Fibroblast of peridontal ligament (primary cell): ENCODE measurements around the gene FKBP2.

Experiments used
- DNase-seq: peaks from one replicate; pipeline ENCODE4 v3.0.0-alpha.2; 2010; ENCODE audit errors: extremely low read depth

Gene FKBP2

DNA sequence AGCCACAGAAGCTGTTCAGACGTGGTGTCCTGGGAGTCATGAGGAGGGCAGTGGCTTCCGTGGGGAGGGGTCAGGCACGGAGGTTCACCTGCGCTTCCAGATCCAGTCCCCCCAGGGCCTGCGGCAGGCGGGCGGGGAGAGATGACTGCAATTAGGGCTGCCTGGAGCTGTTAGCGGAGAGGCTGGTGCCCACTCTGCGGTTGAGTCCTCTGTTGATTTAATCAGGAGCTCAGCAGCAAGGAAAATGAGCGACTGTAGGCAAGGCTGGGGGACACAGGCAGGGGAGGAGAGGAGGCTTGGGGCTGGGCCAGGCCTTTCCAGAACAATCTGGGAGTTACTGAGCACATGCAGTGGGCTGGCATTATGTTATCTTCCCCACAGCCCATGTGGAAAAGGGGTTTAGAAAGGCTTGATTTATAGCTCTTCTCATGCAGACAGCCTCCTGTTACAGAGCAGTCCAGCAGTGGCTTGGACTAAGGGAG, 23.5 kb downstream of the FKBP2 start:
- no peak for DNase-seq

DNA sequence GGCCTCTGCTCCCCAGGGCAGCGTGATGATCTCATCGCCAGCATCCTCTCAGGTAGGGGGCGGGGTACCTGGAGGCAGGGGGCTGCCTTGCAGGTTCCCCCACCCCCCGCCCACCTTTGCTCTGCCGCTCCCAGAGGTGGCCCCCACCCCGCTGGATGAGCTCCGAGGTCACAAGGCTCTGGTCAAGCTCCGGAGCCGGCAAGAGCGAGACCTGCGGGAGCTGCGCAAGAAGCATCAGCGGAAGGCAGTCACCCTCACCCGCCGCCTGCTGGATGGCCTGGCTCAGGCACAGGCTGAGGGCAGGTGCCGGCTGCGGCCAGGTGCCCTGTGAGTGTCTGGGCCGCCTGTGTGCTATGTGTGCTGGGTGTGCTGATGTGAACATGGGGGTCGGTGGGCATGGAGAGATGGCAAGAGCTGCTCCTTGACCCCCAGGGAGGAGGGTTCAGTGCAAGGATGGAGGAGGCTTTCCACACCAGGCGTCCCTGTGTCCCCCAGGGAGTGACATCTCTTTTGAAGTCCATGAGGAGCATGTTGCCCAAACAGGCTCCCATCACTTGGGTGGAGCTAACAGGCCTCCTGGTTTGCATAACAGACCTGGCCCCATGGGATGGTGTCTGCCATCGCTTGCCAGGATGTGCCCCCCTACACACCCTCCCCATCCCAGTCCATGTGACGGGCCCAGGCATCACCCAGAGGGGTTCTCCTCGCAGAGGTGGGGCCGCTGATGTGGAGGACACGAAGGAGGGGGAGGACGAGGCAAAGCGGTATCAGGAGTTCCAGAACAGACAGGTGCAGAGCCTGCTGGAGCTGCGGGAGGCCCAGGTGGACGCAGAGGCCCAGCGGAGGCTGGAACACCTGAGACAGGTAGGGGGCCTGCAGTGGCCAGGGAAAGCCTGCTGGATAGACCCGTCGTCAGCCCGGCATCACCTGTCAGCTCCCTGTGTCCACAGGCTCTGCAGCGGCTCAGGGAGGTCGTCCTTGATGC, 24.6 kb downstream of the FKBP2 start:
- DNase-seq, result no peak

DNA sequence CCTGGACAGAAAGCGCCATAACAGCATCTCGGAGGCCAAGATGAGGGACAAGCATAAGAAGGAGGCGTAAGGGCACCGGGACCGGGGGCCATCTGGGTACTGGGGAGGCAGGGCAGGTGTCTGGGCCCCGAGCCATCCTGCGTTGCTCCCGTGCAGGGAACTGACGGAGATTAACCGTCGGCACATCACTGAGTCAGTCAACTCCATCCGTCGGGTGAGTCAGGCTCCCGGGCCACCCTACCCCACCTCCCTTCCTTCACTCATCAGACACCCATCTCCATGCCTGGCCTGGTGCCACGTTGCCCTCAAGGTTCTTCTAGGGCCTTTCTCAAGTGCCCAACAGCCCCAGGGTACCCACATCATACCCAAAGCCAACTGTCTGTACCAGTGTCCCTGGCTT, 25.4 kb downstream of the FKBP2 start:
- DNase-seq, result no peak

DNA sequence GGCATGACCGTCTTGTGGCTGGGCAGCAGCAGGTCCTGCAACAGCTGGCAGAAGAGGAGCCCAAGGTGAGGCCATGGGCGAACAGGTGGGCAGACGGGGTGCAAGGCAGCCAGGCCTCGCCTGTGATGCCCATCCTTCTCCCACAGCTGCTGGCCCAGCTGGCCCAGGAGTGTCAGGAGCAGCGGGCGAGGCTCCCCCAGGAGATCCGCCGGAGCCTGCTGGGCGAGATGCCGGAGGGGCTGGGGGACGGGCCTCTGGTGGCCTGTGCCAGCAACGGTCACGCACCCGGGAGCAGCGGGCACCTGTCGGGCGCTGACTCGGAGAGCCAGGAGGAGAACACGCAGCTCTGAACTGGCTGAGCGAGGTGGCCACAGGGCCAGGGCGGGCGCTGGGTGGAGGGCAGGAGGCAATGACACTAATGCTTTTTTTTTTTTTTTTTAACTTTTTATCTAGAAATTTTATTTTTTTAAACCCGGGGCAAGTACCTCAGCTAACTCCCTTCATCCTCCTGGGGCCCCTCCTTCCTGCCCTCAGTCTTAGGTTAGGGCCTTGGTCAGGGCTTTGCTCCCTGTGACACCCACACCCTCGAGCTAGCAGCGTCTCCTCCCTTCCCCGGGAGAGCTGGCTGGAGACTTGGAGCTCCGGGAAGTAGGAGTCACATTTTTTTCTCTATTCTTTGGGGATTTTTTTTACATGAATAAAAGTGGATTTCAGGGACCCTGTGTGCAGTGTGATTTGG, 26.5 kb downstream of the FKBP2 start:
- no peak for DNase-seq

DNA sequence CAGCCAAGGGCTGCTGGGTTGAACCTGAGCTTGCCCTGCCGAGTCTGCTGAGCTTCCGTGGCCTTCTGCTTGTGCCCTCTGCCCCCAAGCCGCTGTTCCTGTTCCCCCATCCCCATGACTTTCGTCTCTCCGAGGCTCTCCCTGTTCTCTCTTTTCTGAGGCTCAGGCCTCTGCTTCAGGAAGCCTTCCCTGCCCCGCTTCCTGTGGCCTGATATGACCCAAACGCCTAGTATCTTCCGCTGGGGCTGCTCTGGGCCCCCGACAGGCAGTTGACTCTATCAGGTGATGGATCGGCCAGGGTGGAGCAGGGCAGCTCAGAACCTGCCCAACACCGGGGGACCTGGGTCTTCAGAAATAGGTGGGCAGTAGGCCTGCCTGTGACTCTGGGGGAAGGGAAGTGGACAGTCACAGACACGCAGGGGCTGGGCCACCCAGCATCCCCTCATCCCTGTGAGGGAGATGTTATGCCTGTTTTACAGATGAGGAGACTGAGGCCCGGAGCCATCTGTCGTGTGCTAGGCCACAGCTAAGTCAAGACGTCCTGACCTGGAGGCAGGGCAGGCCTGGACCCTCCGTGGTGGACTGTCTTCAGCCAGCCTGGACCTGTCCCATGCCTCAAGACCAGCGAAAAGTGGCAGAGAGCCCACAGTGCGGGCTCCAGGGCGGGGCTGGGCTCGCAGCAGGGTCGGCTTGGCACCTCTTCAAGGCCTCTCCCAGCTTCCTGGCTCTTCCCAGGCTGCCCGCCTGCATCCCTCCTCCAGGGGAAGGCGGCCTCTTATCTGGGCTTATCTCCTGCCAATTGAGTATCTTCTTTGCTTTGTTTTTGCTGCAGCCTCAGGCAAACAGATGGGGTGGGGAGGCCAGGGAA, 27.4 kb downstream of the FKBP2 start:
- peak; percentile 41 for DNase-seq

DNA sequence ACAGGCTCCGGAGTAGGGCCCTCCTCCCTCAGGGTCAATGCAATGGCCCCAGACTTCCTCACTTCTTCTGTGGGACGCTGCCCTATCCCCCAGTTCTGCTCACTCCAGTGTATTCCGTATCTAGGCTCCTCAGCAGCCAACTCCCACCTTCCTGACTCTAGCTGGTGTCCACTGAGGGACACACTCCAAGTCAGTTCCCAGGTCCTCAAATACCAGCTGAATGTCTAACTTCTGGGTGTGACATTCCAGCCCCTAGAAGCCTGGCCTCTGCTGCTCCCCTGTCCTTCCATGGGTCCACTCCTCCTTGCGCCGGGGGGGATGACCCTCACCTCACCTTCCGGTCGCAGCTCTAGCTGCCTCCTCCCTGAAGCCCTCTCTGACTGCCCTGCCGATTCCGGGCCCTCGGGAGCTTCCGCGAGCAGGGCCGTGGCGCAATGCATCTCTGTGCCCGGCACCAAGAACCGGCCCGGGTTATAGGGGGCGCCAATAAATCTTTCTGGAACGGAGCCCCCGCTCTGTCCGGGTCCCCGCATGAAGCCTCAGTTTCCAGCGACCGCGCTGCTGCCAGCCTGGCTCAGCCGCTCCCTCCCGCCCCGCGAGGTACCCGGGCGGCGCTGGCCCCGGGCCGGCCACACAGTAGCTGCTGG, 28.1 kb downstream of the FKBP2 start:
- DNase-seq, result peak; percentile 31

DNA sequence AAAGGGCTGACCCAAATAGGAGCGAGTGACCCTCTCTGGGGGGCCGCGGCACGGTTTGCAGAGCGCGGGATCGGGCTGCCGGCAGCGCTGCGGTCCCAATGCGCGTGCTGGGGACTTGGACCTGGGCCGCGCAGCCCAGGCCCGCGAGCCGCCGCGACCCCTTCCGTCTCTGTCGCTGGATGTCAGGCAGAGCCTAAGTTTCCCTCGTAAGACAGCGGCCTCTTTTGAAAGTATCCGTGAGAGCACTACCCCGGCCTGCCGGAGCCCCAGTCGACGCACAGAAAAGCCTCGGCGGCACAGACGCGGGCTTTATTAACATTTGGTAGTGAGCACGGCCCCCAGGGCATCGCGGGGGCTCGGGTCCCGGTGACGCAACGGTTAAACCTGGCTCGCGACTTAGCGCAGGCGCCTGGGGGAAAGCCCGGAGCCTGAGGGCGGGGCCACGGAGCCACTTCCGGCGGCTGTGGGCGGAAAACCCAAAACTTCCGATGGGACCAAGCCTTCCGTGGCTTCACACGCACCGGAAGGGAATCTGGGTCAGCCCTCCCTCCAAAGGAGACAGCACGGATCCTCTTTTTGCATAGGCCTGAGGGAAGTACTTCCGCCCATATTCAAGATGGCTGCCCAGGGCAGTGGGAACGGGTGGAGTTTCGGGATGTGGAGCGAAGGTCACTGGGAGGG, 28.8 kb downstream of the FKBP2 start:
- peak; percentile 100 for DNase-seq

DNA sequence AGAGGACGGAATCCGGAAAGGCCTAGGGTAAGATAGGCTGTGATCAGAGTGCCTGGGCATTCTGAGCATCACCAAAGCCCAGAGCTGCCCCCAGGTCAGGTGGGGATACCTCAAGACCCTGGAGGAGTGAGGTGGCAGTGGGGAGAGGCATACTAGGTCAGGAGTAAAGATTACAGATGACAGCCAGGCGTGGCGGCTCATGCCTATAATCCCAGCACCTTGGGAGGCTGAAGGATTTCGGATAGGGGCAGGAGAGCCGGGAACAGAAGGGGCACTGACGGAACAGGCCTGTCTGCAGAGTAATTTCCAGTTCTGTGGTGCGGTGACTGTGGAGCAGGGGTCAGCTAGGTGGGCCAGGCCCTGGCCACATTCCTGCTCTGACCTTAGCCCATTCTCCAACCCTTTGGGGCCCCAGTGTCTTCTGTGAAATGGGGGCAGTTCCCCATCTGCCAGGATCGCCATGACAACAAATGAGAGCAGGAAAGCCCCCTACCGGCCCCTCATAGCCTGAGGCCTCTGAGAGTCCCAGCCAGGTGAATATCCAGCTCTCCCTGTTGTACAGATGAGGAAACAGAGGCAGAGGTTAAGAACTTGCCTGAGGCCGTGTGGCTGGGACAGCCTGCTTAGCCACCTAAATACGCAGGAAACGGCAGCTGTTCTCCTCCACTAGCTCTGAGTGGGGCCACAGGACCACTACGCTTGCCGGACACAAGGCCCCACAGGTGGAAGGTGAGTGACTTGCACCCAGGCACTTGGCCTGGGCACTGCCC, 34.3 kb downstream of the FKBP2 start:
- DNase-seq, result no peak

DNA sequence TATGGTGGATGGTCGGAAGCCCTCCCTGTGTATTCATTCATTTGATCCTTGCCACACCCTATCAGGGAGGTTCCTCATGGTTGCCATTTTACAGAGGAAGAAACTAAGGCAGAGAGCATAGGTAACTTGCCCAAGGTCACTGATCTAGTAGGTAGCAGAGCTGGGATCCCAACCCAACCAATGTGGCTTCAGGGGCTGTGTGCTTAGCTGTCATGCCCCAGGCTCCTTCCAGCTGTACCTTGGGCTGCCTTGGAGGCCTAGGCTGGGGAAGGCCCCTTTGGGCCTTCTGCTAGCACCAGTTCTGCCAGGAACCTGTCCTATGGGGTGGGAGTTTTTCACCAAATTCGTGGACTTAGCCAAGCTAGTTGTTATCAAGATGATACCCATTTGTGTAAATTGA, 34.9 kb downstream of the FKBP2 start:
- DNase-seq, result no peak

DNA sequence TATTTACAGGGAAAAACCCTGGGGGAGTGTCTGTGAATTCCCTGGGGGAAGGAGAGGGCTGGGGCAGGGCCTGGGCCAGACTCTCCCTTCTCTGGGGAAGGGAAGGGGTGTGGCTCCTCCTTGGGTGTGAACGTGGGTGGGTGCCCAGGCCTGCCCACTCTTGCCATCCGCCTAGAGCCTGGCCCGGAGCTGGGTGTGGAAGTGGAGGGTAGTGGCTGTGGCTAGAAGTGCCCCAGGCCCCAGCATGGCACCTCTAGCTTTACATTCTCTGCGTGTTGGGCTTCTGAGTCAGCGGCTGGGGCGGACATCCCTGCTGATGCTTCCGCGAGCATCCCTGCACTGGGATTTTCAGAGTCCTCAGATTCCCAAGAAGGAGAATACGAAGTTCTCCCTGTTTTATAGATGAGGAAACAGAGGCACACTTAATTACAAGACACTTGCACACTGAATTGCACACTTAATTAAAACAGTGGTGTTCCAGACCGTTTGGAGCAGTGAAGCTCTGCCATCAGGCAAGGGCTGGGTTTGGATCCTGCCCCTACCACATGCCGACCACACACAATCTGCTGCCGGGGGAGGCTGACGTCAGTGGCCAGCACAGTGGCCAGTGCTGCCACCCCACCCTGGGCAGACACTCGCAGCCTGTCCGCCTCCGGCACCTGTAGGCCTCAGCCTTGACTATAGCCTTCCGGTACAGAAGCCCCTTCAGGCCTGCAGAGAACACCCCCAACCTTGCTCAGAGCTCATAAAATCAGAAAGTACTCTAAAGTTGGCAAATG, 35.9 kb downstream of the FKBP2 start:
- DNase-seq, result no peak

DNA sequence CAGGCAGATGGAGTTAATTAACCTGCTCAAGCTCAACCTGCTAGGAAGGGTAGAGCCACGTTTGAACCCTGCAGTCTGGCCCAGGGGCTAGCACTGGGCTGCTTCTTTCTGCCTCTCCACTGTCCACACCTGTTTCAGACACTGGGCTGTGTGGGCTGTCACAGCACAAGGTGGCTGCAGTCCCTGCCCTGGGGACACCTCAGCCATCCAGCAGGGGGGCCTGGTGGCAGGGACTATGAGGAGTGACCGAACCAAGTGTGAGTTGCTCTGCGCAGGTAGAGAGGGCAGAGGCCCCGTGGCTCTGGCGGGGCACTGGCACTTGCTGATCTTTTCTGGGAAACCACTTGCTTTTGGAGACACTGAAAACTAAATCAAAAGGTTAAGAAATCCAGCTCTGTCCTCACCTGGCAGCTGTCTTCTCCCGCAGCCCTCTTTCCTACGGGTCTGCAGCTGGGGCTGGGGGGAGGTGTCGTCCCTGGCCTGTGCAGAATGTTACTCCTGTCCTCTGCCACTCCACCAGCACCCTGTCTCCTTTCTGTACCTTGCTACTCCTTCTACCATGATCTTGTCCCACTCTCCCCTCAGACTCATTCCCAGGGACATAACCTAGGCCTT, 37.8 kb downstream of the FKBP2 start:
- DNase-seq, result no peak

DNA sequence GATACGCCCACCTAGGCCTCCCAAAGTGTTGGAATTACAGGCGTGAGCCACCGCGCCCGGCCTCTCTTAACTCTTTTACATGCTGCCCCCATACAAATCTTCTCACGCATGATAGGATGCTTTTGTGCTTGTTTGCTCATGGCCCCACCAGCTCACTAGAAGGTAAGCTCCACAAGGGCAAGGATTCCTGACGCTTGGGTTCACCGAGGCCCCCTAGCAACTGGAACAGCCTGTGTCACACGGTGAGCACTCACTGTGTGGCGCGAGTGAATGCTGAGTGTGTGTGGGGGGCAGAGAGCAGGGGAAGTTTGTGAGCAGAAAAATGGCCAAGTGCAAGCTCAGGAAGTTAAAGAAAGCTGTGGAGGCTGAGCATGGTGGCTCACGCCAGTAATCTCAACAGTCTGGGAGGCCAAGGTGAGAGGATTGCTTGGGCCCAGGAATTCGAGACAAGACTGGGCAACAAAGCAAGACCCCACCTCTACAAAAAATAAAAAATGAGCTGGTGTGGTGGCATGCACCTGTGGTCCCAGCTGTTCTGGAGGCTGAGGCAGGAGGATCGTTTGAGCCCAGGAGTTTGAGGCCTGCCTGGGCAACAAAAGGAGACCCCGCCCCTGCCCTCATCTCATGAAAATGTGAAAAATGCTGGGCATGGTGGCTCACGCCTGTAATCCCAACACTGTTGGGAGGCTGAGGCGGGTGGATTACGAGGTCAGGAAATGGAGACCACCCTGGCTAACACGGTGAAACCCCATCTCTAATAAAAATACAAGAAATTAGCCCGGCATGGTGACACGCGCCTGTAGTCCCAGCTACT, 41.3 kb downstream of the FKBP2 start:
- DNase-seq, result no peak

DNA sequence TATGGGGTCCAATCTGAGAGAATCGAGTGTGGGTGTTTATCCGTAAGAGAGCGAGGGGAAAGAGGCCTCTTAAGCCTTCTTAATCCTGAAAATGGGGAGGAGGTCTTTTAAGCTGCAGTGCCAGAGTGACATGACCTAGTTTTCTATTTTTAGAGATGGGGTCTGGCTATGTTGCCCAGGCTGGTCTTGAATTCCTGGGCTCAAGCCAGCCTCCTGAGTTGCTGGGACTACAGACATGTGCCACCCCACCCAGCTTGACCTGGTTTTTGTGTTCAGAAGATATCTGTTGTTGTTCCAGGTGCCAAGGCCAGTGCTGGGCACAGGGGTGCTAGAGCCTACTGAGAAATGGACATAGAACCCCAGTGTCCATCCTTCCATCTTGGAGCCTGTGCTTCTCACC, 42.2 kb downstream of the FKBP2 start:
- DNase-seq, result no peak

DNA sequence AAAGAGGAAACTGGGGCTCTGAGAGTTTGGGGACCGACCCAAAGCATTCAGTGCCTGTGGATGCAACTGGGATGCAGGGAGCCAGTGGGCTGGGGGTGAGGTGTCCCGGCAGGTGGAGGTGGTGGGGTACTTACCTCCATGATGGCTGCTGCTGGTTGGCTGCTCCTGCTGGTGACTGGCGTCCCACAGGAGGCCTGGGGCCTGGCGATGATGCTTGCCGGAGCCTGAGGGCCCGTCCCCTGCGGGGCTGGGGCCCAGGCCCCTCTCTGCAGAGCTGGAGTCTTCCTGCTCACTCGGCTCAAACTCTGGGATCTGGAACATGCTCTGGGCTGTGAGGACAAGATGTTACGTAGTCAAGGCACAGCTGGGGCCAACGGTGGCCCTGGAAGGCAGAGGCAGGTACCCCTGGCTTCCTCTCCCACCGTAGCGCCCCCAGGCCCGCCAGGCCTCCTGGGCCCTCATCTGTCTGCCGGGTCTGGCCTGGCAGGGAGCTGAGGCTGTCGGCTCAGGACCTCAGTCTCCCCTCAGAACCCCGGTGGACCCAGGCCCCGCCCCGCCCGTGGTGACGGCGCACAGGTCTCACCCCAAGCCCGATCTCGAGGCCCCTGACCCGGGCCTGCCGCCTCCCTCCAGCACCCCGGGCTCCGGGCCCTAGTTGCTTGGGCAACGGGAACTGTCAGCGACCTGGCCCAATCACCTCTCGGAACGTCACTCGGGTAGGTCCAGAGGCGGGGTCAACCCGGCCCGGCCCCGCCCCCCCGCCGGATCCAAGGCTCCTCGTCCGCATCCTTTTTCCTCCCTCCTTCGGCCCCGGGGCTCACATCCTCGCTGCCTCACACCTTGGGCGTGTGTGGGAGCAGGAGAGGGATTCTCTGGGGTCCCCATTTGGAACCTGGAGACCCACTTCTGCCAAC, 43.4 kb downstream of the FKBP2 start, which contains the start of gene BAD:
Gene BAD (minus strand): TSS at position 618 of the 914 bp plus-strand sequence. CDS start 297 bp downstream, at position 321.
- peak; percentile 88 for DNase-seq

DNA sequence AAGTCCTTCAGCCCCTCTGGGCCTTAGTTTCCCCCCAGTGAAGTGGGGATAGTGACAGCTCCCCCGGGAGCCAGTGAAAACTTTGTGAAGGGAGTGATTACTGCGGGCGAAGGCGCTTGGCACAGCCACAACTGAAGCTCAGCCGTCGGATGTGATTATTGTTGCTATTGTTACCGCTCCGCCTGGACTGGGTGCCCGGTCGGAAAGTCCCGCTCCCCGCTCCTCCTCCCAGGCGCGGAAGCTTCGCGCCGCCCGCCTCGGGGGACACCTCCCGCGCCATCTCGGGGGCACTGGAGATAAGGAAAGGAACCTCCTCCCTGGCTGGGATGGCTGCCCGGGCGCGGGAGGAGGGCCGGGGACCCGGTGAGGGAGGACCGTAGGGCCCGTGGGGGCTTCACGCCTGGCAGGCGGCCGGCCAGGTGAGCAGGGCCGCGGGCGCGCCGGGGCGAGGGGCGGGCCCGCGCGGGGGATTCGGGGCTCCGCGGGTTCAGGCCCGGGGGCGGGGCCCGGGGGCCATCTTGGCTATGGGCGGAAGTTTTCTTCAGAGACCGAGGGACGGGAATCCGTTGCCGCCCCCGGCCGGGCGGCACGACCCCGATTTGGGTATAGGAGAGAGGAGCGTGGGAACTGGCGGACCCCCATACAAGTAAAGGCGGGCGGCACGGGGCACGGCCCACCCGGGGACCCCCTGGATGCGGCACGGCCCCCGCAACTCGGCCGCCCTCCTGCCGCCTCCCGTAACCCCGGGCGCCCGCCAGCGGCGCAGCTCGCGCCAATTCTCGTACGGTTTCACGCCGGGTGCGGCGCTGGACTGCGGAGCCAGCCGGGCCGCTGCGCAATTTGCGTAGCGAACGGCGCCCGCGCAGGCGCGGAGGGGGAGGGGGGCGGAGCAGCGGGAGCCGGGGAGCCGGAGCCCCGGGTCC, 44.3 kb downstream of the FKBP2 start, which contains the start of gene GPR137:
Gene GPR137 (plus strand): TSS at position 887 of the 923 bp plus-strand sequence. CDS start 677 bp downstream, outside the sequence.
- DNase-seq, result peak; percentile 55
